ENCODE results near the gene MS4A5. TPM values are rescaled to one million over a fixed set of nuclear protein-coding genes. Genes with fewer than 3 reads are reported as not detected.
"Not testable (repeated sequence)": the region's sequence is repeated elsewhere in the genome, so short reads cannot be mapped to it uniquely, and the experiment has no call there.

The MS4A5 gene
- total RNA-seq, 1 donor from 2014 or later, result not detected

DNA sequence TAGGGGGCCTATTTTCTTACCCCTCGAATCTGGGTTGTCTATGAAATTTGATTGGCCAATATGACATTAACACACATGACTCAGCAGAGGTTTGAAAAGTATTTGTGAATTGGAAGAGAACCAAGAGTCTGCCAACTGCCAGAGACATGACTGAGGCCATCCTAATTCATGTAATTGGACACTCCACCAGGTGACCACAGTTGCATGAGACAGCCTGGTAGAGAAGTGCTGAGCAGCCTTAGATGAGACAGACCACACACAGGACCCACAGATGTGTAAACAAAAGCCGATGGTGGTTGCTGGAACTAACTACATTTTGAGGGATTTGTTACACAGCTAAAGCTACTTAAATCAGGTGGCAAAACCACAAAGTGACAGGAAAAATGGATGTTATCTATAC lies 855 bp upstream of the MS4A5 start:
- peaks cover 21% of the 10 kb centered on the region for H3K4me1 Mint-ChIP-seq (ENCODE audit: low read depth)
- H3K27ac Mint-ChIP-seq, result no peak overlapping the region
- no peak overlapping the region for H3K4me3 Mint-ChIP-seq (ENCODE audit: low read depth)

DNA sequence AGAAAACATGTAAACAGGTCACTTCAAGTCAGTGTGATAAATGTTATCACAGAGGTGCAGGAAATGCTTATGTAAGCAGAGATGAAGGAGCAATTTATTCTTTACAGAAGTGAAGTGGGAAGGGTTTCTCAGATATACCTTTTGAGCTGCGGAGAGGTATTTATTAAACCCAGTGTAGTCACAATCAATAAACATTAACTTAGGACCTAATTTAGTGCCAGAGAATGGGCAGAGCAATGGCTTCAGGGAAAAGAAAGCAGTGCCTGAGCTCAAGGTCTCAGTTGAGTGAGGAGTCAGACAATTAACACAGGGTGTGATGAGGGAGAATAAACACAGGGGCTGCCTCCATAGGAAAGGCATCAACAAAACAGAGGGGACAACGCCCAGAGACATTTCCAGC lies 1.9 kb downstream of the MS4A5 start:
- Mint-ChIP-seq H3K27ac (peak overlapping the region; percentile 2), H3K4me1 (ENCODE audit: low read depth) (peaks cover 24% of the 10 kb centered on the region), H3K27me3 (no peaks in the 10 kb centered on the region), H3K4me3 (ENCODE audit: low read depth) (no peak overlapping the region), H3K36me3 (ENCODE audit: insufficient read depth) (no peaks in the 10 kb centered on the region), H3K9me3 (ENCODE audit: low read depth) (no peaks in the 10 kb centered on the region)
- TF ChIP-seq, protein P1, sequence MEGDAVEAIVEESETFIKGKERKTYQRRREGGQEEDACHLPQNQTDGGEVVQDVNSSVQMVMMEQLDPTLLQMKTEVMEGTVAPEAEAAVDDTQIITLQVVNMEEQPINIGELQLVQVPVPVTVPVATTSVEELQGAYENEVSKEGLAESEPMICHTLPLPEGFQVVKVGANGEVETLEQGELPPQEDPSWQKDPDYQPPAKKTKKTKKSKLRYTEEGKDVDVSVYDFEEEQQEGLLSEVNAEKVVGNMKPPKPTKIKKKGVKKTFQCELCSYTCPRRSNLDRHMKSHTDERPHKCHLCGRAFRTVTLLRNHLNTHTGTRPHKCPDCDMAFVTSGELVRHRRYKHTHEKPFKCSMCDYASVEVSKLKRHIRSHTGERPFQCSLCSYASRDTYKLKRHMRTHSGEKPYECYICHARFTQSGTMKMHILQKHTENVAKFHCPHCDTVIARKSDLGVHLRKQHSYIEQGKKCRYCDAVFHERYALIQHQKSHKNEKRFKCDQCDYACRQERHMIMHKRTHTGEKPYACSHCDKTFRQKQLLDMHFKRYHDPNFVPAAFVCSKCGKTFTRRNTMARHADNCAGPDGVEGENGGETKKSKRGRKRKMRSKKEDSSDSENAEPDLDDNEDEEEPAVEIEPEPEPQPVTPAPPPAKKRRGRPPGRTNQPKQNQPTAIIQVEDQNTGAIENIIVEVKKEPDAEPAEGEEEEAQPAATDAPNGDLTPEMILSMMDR (IDR thresholded peaks at IDR 0.05; ENCODE audit: unreplicated experiment), result no peak
- no peak for DNase-seq (ENCODE audit: low spot score, unreplicated experiment)

More for the DNA sequence above, 855 bp upstream of the MS4A5 start:
- TF ChIP-seq, protein P1 (IDR thresholded peaks at IDR 0.05; ENCODE audit: unreplicated experiment), result no peak
- H3K36me3 Mint-ChIP-seq (ENCODE audit: insufficient read depth), result no peaks in the 10 kb centered on the region
- H3K27me3 Mint-ChIP-seq, result no peaks in the 10 kb centered on the region
- DNase-seq (ENCODE audit: low spot score, unreplicated experiment), result no peak
- no peaks in the 10 kb centered on the region for H3K9me3 Mint-ChIP-seq (ENCODE audit: low read depth)

DNA sequence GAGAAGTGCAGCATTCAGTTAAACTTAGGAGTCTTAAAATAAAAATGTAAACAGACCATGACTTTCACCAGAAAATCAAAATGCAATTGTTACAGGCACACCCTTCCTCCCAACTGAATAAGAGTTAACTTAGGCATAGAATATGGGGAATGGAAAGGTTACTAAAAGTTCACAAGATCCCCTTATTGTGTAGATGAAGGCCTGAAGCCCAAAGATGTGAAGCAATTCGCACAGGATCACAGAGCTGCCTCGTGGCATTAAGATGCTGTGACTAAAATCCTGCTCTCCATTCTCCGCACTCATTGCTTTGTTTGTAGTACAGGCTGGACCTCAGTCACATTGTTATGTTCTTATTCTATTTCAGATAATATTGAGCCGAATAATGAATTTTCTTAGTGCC lies 4.0 kb downstream of the MS4A5 start:
- TF ChIP-seq, protein P1 (IDR thresholded peaks at IDR 0.05; ENCODE audit: unreplicated experiment), result no peak
- no peak overlapping the region for H3K27ac Mint-ChIP-seq
- H3K4me1 Mint-ChIP-seq (ENCODE audit: low read depth), result peaks cover 24% of the 10 kb centered on the region
- no peaks in the 10 kb centered on the region for H3K27me3 Mint-ChIP-seq
- H3K36me3 Mint-ChIP-seq (ENCODE audit: insufficient read depth), result no peaks in the 10 kb centered on the region
- DNase-seq (ENCODE audit: low spot score, unreplicated experiment), result no peak
- H3K9me3 Mint-ChIP-seq (ENCODE audit: low read depth), result no peaks in the 10 kb centered on the region
- no peak overlapping the region for H3K4me3 Mint-ChIP-seq (ENCODE audit: low read depth)

DNA sequence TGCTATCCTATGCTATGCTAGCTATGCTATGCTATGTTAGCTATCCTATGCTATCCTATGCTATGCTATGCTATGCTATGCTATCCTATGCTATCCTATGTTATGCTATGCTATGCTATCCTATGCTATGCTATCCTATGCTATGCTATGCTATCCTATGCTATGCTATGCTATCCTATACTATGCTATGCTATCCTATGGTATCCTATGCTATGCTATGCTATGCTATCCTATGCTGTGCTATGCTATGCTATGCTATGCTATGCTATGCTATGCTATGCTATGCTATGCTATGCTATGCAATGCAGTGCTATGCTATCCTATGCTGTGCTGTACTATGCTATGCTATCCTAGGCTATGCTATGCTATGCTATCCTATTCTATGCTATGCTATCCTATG lies 17.7 kb downstream of the MS4A5 start:
- H3K27me3 Mint-ChIP-seq, result no peaks in the 10 kb centered on the region
- peaks cover 6% of the 10 kb centered on the region for H3K9me3 Mint-ChIP-seq (ENCODE audit: low read depth)
- TF ChIP-seq, protein P1 (IDR thresholded peaks at IDR 0.05; ENCODE audit: unreplicated experiment), result no peak
- no peak overlapping the region for H3K27ac Mint-ChIP-seq
- H3K4me1 Mint-ChIP-seq (ENCODE audit: low read depth), result peaks cover 1% of the 10 kb centered on the region
- no peaks in the 10 kb centered on the region for H3K36me3 Mint-ChIP-seq (ENCODE audit: insufficient read depth)
- no peak for DNase-seq (ENCODE audit: low spot score, unreplicated experiment)
- H3K4me3 Mint-ChIP-seq (ENCODE audit: low read depth), result no peak overlapping the region

DNA sequence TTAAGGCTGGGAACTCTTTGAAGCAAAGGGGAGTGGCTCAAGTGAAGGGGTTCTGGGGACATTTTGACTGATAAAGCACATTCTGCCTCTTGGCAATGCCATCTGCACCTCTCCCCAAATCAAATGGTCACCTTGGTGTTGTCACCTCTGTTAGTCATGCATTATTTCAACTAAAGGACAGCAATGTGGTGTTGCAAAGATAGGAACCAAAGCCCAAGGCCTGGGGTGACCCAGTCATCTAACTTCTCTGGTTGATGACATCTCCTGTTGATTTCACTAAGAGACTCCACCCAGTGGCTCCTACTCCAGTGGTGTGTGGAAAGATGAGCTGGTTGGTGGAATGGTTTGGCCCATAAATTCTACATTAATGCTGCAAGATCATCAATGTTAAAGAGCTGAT lies 18.5 kb downstream of the MS4A5 start:
- Mint-ChIP-seq H3K27me3 (no peaks in the 10 kb centered on the region), H3K9me3 (ENCODE audit: low read depth) (peaks cover 6% of the 10 kb centered on the region), H3K36me3 (ENCODE audit: insufficient read depth) (no peaks in the 10 kb centered on the region), H3K27ac (no peak overlapping the region), H3K4me3 (ENCODE audit: low read depth) (no peak overlapping the region), H3K4me1 (ENCODE audit: low read depth) (peaks cover 1% of the 10 kb centered on the region)
- TF ChIP-seq, protein P1 (IDR thresholded peaks at IDR 0.05; ENCODE audit: unreplicated experiment), result no peak
- no peak for DNase-seq (ENCODE audit: low spot score, unreplicated experiment)

DNA sequence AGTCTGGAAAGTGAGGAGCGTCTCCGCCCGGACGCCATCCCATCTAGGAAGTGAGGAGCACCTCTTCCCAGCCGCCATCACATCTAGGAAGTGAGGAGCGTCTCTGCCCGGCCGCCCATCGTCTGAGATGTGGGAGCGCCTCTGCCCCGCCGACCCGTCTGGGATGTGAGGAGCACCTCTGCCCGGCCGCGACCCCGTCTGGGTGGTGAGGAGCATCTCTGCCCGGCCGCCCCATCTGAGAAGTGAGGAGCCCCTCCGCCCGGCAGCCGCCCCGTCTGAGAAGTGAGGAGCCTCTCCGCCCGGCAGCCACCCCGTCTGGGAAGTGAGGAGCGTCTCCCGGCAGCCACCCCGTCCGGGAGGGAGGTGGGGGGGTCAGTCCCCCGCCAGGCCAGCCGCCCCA lies 21.8 kb downstream of the MS4A5 start:
- not testable (repeated sequence) for H3K4me1 Mint-ChIP-seq (ENCODE audit: low read depth); H3K27me3 Mint-ChIP-seq; H3K36me3 Mint-ChIP-seq (ENCODE audit: insufficient read depth); H3K9me3 Mint-ChIP-seq (ENCODE audit: low read depth); H3K4me3 Mint-ChIP-seq (ENCODE audit: low read depth); H3K27ac Mint-ChIP-seq; DNase-seq (ENCODE audit: low spot score, unreplicated experiment)
